DOHH2 (cell line): ENCODE data around the gene RPS6KA4.

Experiments
- H3F3A ChIP-seq: fragments of 200-600 bp; sonication (generic), shearing (Covaris generic); 2 replicates; pipeline ENCODE4 v1.6.0; 2016; ENCODE audit warnings: antibody characterized with exemption, mild to moderate bottlenecking; ENCODE audit not compliant: control insufficient read depth, insufficient read depth
- H3K27ac ChIP-seq: fragments of 200-600 bp; sonication (generic); 2 replicates; pipeline ENCODE4 v1.5.1; 2014; ENCODE audit warnings: low read depth, mild to moderate bottlenecking, low read length, moderate library complexity
- H3K27me3 ChIP-seq: fragments of 200-600 bp; sonication (generic); 2 replicates; pipeline ENCODE4 v1.6.1; 2014; ENCODE audit warnings: mild to moderate bottlenecking, low read length, mixed read lengths; ENCODE audit not compliant: control insufficient read depth
- H3K36me3 ChIP-seq: fragments of 200-600 bp; sonication (generic); 2 replicates; pipeline ENCODE4 v1.6.1; 2014; ENCODE audit warnings: mild to moderate bottlenecking, low read length, moderate library complexity, mixed read lengths; ENCODE audit not compliant: control insufficient read depth
- H3K4me1 ChIP-seq: fragments of 200-600 bp; sonication (generic); 2 replicates; pipeline ENCODE4 v1.6.1; 2014; ENCODE audit warnings: mild to moderate bottlenecking, low read length, mixed read lengths; ENCODE audit not compliant: control insufficient read depth
- H3K4me2 ChIP-seq: fragments of 200-600 bp; sonication (generic); 2 replicates; pipeline ENCODE4 v1.6.0; 2014; ENCODE audit warnings: mild to moderate bottlenecking, low read length, moderate library complexity
- H3K4me3 ChIP-seq: fragments of 200-600 bp; sonication (generic); 2 replicates; pipeline ENCODE4 v1.5.1; 2014; ENCODE audit warnings: mild to moderate bottlenecking, low read length, mixed read lengths
- H3K79me2 ChIP-seq: fragments of 200-600 bp; sonication (generic); 2 replicates; pipeline ENCODE4 v1.6.1; 2014; ENCODE audit warnings: mild to moderate bottlenecking, low read length, mixed read lengths; ENCODE audit not compliant: control insufficient read depth
- H3K9me2 ChIP-seq: fragments of 200-600 bp; sonication (generic); replicated peaks from 2 replicates; pipeline ENCODE4 v1.6.1; 2014; ENCODE audit warnings: mild to moderate bottlenecking, low read length, mixed read lengths; ENCODE audit not compliant: control insufficient read depth
- H3K9me3 ChIP-seq: fragments of 200-600 bp; sonication (generic); 2 replicates; pipeline ENCODE4 v1.6.1; 2014; ENCODE audit warnings: antibody characterized with exemption, low read length, mixed read lengths; ENCODE audit not compliant: control insufficient read depth, insufficient read depth
- H4K20me1 ChIP-seq: fragments of 200-600 bp; sonication (generic); 2 replicates; pipeline ENCODE4 v1.6.0; 2014; ENCODE audit warnings: low read depth, mild to moderate bottlenecking, antibody characterized with exemption, low read length, moderate library complexity; ENCODE audit not compliant: control insufficient read depth, insufficient read depth
- EZH2phosphoT487 ChIP-seq: fragments of 200-600 bp; sonication (generic); IDR thresholded peaks from 2 replicates; pipeline ENCODE4 v1.6.1; 2017; ENCODE audit warnings: borderline replicate concordance, mild to moderate bottlenecking, antibody characterized with exemption, low read length, moderate library complexity, mixed read lengths
- TF ChIP-seq, protein P1 (sequence below): fragments of 200-600 bp; sonication (generic); IDR thresholded peaks from one replicate; pipeline ENCODE4 v1.5.1; 2014; ENCODE audit warnings: antibody characterized with exemption, mild to moderate bottlenecking, low read depth, low read length; ENCODE audit not compliant: poor library complexity, severe bottlenecking

RPS6KA4 gene

DNA sequence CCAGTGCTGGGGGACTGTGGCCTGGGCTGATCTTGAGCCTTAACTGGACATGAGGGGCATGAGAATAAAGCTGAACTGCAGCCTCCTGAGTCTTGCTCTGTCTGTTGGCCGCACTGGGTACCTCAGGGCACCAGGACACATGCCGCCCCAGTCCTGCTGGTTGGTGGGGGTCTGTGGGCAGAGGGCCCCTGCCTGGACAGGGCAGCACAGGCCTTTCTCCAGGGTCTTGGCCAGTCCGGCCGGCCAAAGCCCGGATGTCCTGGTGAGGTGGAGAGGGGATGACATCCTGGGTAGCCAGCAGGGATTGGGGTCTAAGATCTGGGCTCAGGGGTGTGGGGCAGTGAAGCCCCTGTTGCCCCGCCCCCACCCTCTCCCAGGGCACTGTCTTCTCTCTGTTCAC, 1.5 kb upstream of the RPS6KA4 start:
- peaks cover 38% of the 10 kb centered on the region for H3K4me1 ChIP-seq
- H3K4me3 ChIP-seq = no peak overlapping the region
- no peaks in the 10 kb centered on the region for H3K27me3 ChIP-seq
- peaks cover 5% of the 10 kb centered on the region for H3F3A ChIP-seq
- H3K79me2 ChIP-seq = peaks cover 6% of the 10 kb centered on the region; the same call in 1 of the 2 replicates
- H3K9me3 ChIP-seq = no peaks in the 10 kb centered on the region
- H4K20me1 ChIP-seq = no peaks in the 10 kb centered on the region
- H3K36me3 ChIP-seq = peaks cover 16% of the 10 kb centered on the region
- TF ChIP-seq EZH2phosphoT487 = no peak
- TF ChIP-seq, protein P1, sequence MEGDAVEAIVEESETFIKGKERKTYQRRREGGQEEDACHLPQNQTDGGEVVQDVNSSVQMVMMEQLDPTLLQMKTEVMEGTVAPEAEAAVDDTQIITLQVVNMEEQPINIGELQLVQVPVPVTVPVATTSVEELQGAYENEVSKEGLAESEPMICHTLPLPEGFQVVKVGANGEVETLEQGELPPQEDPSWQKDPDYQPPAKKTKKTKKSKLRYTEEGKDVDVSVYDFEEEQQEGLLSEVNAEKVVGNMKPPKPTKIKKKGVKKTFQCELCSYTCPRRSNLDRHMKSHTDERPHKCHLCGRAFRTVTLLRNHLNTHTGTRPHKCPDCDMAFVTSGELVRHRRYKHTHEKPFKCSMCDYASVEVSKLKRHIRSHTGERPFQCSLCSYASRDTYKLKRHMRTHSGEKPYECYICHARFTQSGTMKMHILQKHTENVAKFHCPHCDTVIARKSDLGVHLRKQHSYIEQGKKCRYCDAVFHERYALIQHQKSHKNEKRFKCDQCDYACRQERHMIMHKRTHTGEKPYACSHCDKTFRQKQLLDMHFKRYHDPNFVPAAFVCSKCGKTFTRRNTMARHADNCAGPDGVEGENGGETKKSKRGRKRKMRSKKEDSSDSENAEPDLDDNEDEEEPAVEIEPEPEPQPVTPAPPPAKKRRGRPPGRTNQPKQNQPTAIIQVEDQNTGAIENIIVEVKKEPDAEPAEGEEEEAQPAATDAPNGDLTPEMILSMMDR = no peak
- H3K27ac ChIP-seq = no peak overlapping the region
- H3K4me2 ChIP-seq = no peak overlapping the region
- H3K9me2 ChIP-seq = no peaks in the 10 kb centered on the region

DNA sequence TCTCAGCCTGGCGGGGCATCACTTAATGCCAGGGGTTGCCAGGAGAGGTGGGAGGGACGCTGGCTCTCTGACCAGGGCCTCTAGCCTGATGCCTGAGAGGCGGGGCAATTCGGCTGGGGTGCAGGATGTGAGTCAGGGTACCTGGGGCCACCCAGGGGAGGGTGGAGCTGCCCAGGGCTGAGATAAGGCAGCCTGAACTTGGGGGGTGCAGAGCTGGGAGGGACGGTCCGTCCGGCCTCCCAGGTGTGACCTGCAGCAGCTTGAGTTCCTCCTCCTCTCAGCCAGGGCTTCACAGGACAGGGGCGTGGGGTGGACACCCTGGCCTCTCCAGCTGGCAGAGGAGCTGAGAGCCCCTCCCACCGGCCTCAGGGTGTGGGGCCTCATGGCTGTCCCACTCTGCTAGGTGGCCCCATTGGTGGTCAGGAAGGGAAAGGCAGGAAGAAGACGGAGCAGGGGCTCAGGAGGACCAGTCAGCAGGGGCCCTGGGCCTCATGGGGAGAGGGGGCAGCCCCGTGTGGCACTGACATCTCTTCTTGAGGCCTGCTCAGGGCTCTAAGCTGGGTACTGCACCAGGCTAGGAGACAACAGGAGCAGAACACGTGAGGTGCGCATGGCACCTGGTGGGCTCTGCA, 942 bp upstream of the RPS6KA4 start:
- TF ChIP-seq, protein P1 = no peak
- no peak for TF ChIP-seq EZH2phosphoT487
- H4K20me1 ChIP-seq = no peaks in the 10 kb centered on the region
- peaks cover 6% of the 10 kb centered on the region; the same call in 1 of the 2 replicates for H3K79me2 ChIP-seq
- no peaks in the 10 kb centered on the region for H3K9me2 ChIP-seq
- H3K27ac ChIP-seq = no peak overlapping the region
- H3K27me3 ChIP-seq = no peaks in the 10 kb centered on the region
- H3K36me3 ChIP-seq = peaks cover 20% of the 10 kb centered on the region
- H3F3A ChIP-seq = peaks cover 5% of the 10 kb centered on the region
- peak overlapping the region; percentile 98 for H3K4me2 ChIP-seq
- H3K4me3 ChIP-seq = peak overlapping the region; percentile 83
- no peaks in the 10 kb centered on the region for H3K9me3 ChIP-seq
- peaks cover 38% of the 10 kb centered on the region for H3K4me1 ChIP-seq

DNA sequence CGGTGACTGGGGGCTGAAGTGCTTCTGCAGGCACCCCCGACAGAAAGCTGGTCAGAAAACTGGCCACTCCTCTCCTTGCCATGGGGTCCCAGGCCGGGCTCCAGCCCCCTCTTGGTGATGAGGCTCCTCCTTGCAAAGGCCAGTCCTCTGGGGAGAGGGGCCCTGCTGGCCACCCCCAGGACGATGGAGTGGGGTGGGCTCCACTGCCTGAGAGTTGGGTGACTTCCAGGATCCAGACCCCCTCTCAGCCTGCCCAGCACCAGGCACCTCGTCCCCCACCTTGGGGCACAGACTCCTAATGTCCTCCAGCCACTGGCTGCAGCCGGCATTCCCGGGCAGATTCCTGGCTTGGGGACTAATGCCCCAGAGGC, 441 bp upstream of the RPS6KA4 start:
- peaks cover 6% of the 10 kb centered on the region; the same call in 1 of the 2 replicates for H3K79me2 ChIP-seq
- H3K36me3 ChIP-seq = peaks cover 23% of the 10 kb centered on the region
- peaks cover 5% of the 10 kb centered on the region for H3F3A ChIP-seq
- peaks cover 38% of the 10 kb centered on the region for H3K4me1 ChIP-seq
- no peaks in the 10 kb centered on the region for H3K9me2 ChIP-seq
- peak overlapping the region; percentile 83 for H3K4me3 ChIP-seq
- no peak for TF ChIP-seq EZH2phosphoT487
- TF ChIP-seq, protein P1 = no peak
- H3K27ac ChIP-seq = no peak overlapping the region
- H3K4me2 ChIP-seq = peak overlapping the region; percentile 98
- H3K27me3 ChIP-seq = no peaks in the 10 kb centered on the region
- no peaks in the 10 kb centered on the region for H3K9me3 ChIP-seq
- no peaks in the 10 kb centered on the region for H4K20me1 ChIP-seq
